HL-60/S4 treated with retinoic acid at 250 ng/mL for 4 days and 3 days (cell line): ENCODE data around the gene EXD3.

Source experiments
- in situ Hi-C: fragments of 300-500 bp; cut with MboI; formaldehyde crosslinking; loops from 2 replicates; pipeline ENCODE4 v1.7.0; 2022; ENCODE audit warnings: low sequenced_read_pairs

Gene EXD3

GRCh38 chr9:137323531-137324331, 99.2 kb downstream of the EXD3 start:
- in situ Hi-C loops, result no loop called here

- in situ Hi-C loops, result no loop called here
These were observed 101.1 kb downstream of the EXD3 start for GRCh38 chr9:137321726-137322361.

GRCh38 chr9:137320555-137321384, 102.2 kb downstream of the EXD3 start:
- in situ Hi-C loops, result no loop called here

GRCh38 chr9:137319739-137320551, 103.0 kb downstream of the EXD3 start:
- in situ Hi-C loops, result no loop called here

- in situ Hi-C loops, result no loop called here
These were observed 103.8 kb downstream of the EXD3 start for GRCh38 chr9:137319011-137319738.

GRCh38 chr9:137318602-137319001, 104.4 kb downstream of the EXD3 start:
- in situ Hi-C loops, result no loop called here

GRCh38 chr9:137317718-137318511, 105.0 kb downstream of the EXD3 start:
- in situ Hi-C loops, result no loop called here

GRCh38 chr9:137317021-137317717, 105.8 kb downstream of the EXD3 start:
- in situ Hi-C loops, result no loop called here

- in situ Hi-C loops, result no loop called here
These were observed 106.7 kb downstream of the EXD3 start for GRCh38 chr9:137316012-137316981.

GRCh38 chr9:137315581-137316011, 107.4 kb downstream of the EXD3 start:
- in situ Hi-C loops, result no loop called here

GRCh38 chr9:137314561-137315560, 108.1 kb downstream of the EXD3 start:
- in situ Hi-C loops, result no loop called here

GRCh38 chr9:137313956-137314560, 108.9 kb downstream of the EXD3 start:
- in situ Hi-C loops, result no loop called here

GRCh38 chr9:137313326-137313936, 109.5 kb downstream of the EXD3 start:
- in situ Hi-C loops, result no loop called here

GRCh38 chr9:137312852-137313325, 110.1 kb downstream of the EXD3 start:
- in situ Hi-C loops, result no loop called here
